Parathyroid adenoma (tissue), 2 donors: ENCODE results near the gene THSD4.

ENCODE experiments used
- H2AFZ ChIP-seq: fragments of 300-600 bp; sonication (generic); one replicate; pipeline ENCODE4 v1.7.0; 2017; ENCODE audit warnings: antibody characterized with exemption, mild to moderate bottlenecking
- H3K27ac ChIP-seq: fragments of 300-600 bp; sonication (generic); one replicate; pipeline ENCODE4 v1.7.0; 2017
- H3K27me3 ChIP-seq: fragments of 300-600 bp; sonication (generic); one replicate; pipeline ENCODE4 v1.7.0; 2017; ENCODE audit warnings: low read length; ENCODE audit not compliant: control insufficient read depth, insufficient read depth
- H3K36me3 ChIP-seq: fragments of 300-600 bp; sonication (generic); one replicate; pipeline ENCODE4 v1.7.0; 2017; ENCODE audit warnings: low read length; ENCODE audit not compliant: control insufficient read depth, insufficient read depth
- H3K4me1 ChIP-seq: fragments of 300-600 bp; sonication (generic); one replicate; pipeline ENCODE4 v1.7.0; 2017; ENCODE audit warnings: control low read depth
- H3K4me2 ChIP-seq: fragments of 300-600 bp; sonication (generic); one replicate; pipeline ENCODE4 v1.7.0; 2017; ENCODE audit warnings: low read length
- H3K4me3 ChIP-seq: fragments of 300-600 bp; sonication (generic); one replicate; pipeline ENCODE4 v1.7.0; 2017; ENCODE audit warnings: low read depth, low read length
- H3K79me2 ChIP-seq: fragments of 300-600 bp; sonication (generic); one replicate; pipeline ENCODE4 v1.7.0; 2017; ENCODE audit warnings: control low read depth
- H3K9ac ChIP-seq: fragments of 300-600 bp; sonication (generic); one replicate; pipeline ENCODE4 v1.7.0; 2017; ENCODE audit warnings: mild to moderate bottlenecking
- H3K9me3 ChIP-seq: fragments of 300-600 bp; sonication (generic); one replicate; pipeline ENCODE4 v1.7.0; 2017; ENCODE audit warnings: low read length; ENCODE audit not compliant: control insufficient read depth
- TF ChIP-seq, protein P1 (sequence below): fragments of 300-600 bp; sonication (generic); IDR thresholded peaks from one replicate; pipeline ENCODE4 v1.7.0; 2017; ENCODE audit warnings: antibody characterized with exemption, mild to moderate bottlenecking
- donor health status: primary hyperparathyroidism.

The THSD4 gene

GRCh38 chr15:71194286-71194685 lies 79.0 kb downstream of the THSD4 start:
- Histone ChIP-seq H3K27me3 (no peaks in the 10 kb centered on the region), H3K27ac (no peak overlapping the region), H2AFZ (no peak overlapping the region), H3K9ac (no peak overlapping the region), H3K9me3 (no peaks in the 10 kb centered on the region), H3K79me2 (no peaks in the 10 kb centered on the region), H3K4me3 (no peak overlapping the region), H3K4me1 (no peaks in the 10 kb centered on the region), H3K4me2 (no peak overlapping the region), H3K36me3 (no peaks in the 10 kb centered on the region)
- TF ChIP-seq, protein P1, sequence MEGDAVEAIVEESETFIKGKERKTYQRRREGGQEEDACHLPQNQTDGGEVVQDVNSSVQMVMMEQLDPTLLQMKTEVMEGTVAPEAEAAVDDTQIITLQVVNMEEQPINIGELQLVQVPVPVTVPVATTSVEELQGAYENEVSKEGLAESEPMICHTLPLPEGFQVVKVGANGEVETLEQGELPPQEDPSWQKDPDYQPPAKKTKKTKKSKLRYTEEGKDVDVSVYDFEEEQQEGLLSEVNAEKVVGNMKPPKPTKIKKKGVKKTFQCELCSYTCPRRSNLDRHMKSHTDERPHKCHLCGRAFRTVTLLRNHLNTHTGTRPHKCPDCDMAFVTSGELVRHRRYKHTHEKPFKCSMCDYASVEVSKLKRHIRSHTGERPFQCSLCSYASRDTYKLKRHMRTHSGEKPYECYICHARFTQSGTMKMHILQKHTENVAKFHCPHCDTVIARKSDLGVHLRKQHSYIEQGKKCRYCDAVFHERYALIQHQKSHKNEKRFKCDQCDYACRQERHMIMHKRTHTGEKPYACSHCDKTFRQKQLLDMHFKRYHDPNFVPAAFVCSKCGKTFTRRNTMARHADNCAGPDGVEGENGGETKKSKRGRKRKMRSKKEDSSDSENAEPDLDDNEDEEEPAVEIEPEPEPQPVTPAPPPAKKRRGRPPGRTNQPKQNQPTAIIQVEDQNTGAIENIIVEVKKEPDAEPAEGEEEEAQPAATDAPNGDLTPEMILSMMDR = no peak

DNA sequence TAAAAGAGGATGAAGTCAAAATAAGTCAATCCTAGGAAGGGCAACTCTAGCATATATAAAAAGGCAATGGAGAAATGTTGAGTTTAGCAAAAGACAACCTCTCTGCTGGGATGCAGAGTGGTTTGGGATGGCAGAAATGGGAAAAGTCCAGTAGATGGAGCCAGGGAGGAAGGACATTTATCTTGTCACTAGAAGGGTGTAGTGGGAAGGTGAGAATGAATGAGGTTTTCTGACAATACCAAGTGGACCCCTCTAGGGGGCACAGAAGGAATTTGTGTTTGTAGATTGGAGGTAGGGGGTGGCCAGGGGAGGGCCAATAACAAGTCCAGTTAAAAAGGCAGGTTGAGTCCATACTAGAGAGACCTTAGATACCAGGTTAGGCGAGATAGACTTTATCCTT lies 80.0 kb downstream of the THSD4 start:
- Histone ChIP-seq H3K9me3 (no peaks in the 10 kb centered on the region), H2AFZ (no peak overlapping the region), H3K79me2 (no peaks in the 10 kb centered on the region), H3K27ac (no peak overlapping the region), H3K4me3 (no peak overlapping the region), H3K4me1 (no peaks in the 10 kb centered on the region), H3K27me3 (no peaks in the 10 kb centered on the region), H3K9ac (no peak overlapping the region), H3K36me3 (no peaks in the 10 kb centered on the region), H3K4me2 (no peak overlapping the region)
- TF ChIP-seq, protein P1 = no peak

DNA sequence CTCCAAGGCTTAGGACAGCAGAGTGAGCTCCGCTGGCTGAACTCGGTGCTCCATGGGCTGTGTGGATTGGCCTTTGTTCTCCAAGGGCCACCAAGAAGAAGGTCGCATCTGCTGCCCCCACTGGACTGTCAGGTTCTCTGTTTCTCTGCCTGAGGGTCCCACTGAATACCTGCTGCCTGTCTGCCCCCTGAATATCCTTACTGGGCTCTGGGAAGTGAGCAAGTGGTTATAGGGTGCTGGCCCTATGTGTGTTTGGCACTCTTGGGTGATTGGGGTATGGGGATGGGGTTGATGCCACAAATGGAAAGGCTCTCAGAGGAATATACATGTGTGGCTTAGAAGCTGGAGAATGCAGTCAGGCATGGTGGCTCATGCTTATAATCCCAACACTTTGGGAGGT lies 82.3 kb downstream of the THSD4 start:
- Histone ChIP-seq H3K4me2 (no peak overlapping the region), H3K4me3 (no peak overlapping the region), H3K9me3 (no peaks in the 10 kb centered on the region), H3K27me3 (no peaks in the 10 kb centered on the region), H3K79me2 (no peaks in the 10 kb centered on the region), H3K27ac (no peak overlapping the region), H2AFZ (no peak overlapping the region), H3K36me3 (no peaks in the 10 kb centered on the region), H3K9ac (no peak overlapping the region), H3K4me1 (no peaks in the 10 kb centered on the region)
- TF ChIP-seq, protein P1 = no peak

- H3K9ac ChIP-seq = no peak overlapping the region
- no peak overlapping the region for H3K4me3 ChIP-seq
- no peaks in the 10 kb centered on the region for H3K36me3 ChIP-seq
- no peaks in the 10 kb centered on the region for H3K4me1 ChIP-seq
- no peak overlapping the region for H3K27ac ChIP-seq
- H2AFZ ChIP-seq = no peak overlapping the region
- no peaks in the 10 kb centered on the region for H3K9me3 ChIP-seq
- H3K4me2 ChIP-seq = no peak overlapping the region
- H3K79me2 ChIP-seq = no peaks in the 10 kb centered on the region
- no peaks in the 10 kb centered on the region for H3K27me3 ChIP-seq
- TF ChIP-seq, protein P1 = no peak
Observed at GRCh38 chr15:71198846-71199245, 83.6 kb downstream of the THSD4 start.
